Measurements from ENCODE around the gene RAB44.

RAB44 gene

GRCh38 chr6:36771145-36771544 lies 73.5 kb downstream of the RAB44 start:
- TF ChIP-seq CTCF (conservative IDR thresholded peaks at IDR 0.05; ENCODE audit: low read depth) = no peak
- DNase-seq (ENCODE audit: low spot score) = no peak
- ChIA-PET CTCF (interaction anchor here (1.2 to 1.5 kb wide), 2 partner anchors 11 to 12 kb away, joined by 4 to 5 read pairs; no protein-coding TSS in a partner anchor), POLR2A (ENCODE audit: low non-redundant PET) (no interaction called here)
- H3K27ac ChIP-seq = no peak overlapping the region

- no peak for DNase-seq (ENCODE audit: low spot score)
- no peak overlapping the region for H3K27ac ChIP-seq
- CTCF ChIA-PET = interaction anchor here (1.1 kb wide), 1 partner anchor 13 kb away, joined by 3 read pairs; no protein-coding TSS in a partner anchor
- TF ChIP-seq CTCF (conservative IDR thresholded peaks at IDR 0.05; ENCODE audit: low read depth) = no peak
- POLR2A ChIA-PET (ENCODE audit: low non-redundant PET) = no interaction called here
Measured at GRCh38 chr6:36772397-36772796, 74.8 kb downstream of the RAB44 start.

GRCh38 chr6:36774331-36774730 lies 76.7 kb downstream of the RAB44 start:
- no peak overlapping the region for H3K27ac ChIP-seq
- no peak for TF ChIP-seq CTCF (conservative IDR thresholded peaks at IDR 0.05; ENCODE audit: low read depth)
- DNase-seq (ENCODE audit: low spot score) = no peak
- CTCF ChIA-PET = interaction anchor here (0.6 kb wide), 1 partner anchor 289 kb away, joined by 3 read pairs; no protein-coding TSS in a partner anchor
- POLR2A ChIA-PET (ENCODE audit: low non-redundant PET) = no interaction called here

DNA sequence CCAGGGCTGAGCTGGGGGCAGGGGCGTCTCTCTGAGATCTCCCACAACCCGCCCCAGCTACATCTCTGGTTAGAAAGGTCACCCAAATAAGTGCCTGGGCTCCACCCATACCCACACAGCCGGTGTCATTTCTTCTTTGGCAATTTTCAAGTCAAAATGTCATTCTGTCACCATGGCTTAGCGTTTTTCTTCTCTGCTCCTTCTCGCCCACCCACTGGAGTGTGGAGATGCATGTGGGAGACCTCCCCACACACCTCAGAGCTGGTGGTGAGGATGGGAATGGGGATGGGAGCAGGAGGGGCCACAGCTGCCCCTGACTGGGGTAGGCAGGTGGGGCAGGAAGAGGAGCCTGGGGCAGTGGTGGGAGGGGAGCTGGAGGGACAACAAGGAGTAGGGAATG lies 78.5 kb downstream of the RAB44 start:
- CTCF ChIA-PET = interaction anchor here (0.6 to 1.2 kb wide), 4 partner anchors 10 to 16 kb away, joined by 3 to 5 read pairs (median 4); no protein-coding TSS in a partner anchor
- no peak for DNase-seq (ENCODE audit: low spot score)
- no peak for TF ChIP-seq CTCF (conservative IDR thresholded peaks at IDR 0.05; ENCODE audit: low read depth)
- POLR2A ChIA-PET (ENCODE audit: low non-redundant PET) = no interaction called here
- no peak overlapping the region for H3K27ac ChIP-seq

DNA sequence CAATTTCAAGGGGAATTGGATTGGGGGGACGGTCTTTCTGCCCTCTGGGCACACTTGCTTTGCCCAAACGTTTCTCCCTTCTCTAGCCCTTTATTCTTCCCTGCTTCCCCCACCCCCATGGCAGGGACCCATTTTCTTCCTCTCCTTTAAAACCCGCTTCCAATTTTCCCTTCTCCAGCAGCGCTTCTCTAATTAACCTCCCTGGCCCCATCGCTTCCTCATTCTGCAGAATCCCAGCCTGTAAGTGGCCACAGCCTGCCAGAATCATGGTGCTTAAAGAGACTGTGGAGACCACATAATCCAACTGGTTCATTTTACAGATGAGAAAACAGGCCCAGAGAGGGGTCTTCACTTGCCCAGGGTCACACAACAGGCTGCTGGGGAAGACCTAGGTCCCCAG lies 80.2 kb downstream of the RAB44 start:
- CTCF ChIA-PET = no interaction called here
- no peak for TF ChIP-seq CTCF (conservative IDR thresholded peaks at IDR 0.05; ENCODE audit: low read depth)
- H3K27ac ChIP-seq = no peak overlapping the region
- POLR2A ChIA-PET (ENCODE audit: low non-redundant PET) = no interaction called here
- no peak for DNase-seq (ENCODE audit: low spot score)

GRCh38 chr6:36779227-36779626 lies 81.6 kb downstream of the RAB44 start:
- ChIA-PET CTCF (interaction anchor here (0.8 kb wide), 1 partner anchor 19 kb away, joined by 5 read pairs; no protein-coding TSS in a partner anchor), POLR2A (ENCODE audit: low non-redundant PET) (no interaction called here)
- H3K27ac ChIP-seq = no peak overlapping the region
- no peak for DNase-seq (ENCODE audit: low spot score)
- TF ChIP-seq CTCF (conservative IDR thresholded peaks at IDR 0.05; ENCODE audit: low read depth) = no peak
